Astrocyte (in vitro differentiated cells and primary cell): ENCODE measurements around the gene TRHDE. TPM values are rescaled to one million over a fixed set of nuclear protein-coding genes. Genes with fewer than 3 reads are reported as not detected.
A peak's percentile ranks its signal among the peaks of the same experiment; 100 is the strongest.

Experiments used
- DNase-seq: peaks from one replicate; pipeline ENCODE4 v3.0.0-alpha.2; 2010; ENCODE audit warnings: low read depth
- FAIRE-seq: peaks from 2 replicates; lab custom pipeline; 2011; peaks lifted over from hg19 to GRCh38; lab: Jason Lieb, UNC
- H2AFZ ChIP-seq: 2 replicates; pipeline ENCODE4 v1.6.0; 2012; ENCODE audit warnings: low read depth, low read length, inconsistent platforms
- H3K27ac ChIP-seq: 2 replicates; pipeline ENCODE4 v1.5.1; 2011; ENCODE audit warnings: low read depth, low read length, inconsistent platforms
- H3K27me3 ChIP-seq: 2 replicates; pipeline ENCODE4 v1.6.0; 2011; ENCODE audit warnings: low read length, inconsistent platforms; ENCODE audit not compliant: insufficient read depth
- H3K36me3 ChIP-seq: 2 replicates; pipeline ENCODE4 v1.5.1; 2011; ENCODE audit warnings: low read length, inconsistent platforms; ENCODE audit not compliant: insufficient read depth
- H3K4me1 ChIP-seq: 2 replicates; pipeline ENCODE4 v1.5.1; 2011; ENCODE audit warnings: low read length, inconsistent platforms; ENCODE audit not compliant: insufficient read depth
- H3K4me2 ChIP-seq: 2 replicates; pipeline ENCODE4 v1.6.0; 2012; ENCODE audit warnings: low read length, inconsistent platforms
- H3K4me3 ChIP-seq: 2 replicates; pipeline ENCODE4 v1.5.1; 2011; ENCODE audit warnings: low read depth, mild to moderate bottlenecking, low read length, inconsistent platforms; ENCODE audit not compliant: insufficient read depth
- H3K79me2 ChIP-seq: 2 replicates; pipeline ENCODE4 v1.6.0; 2012; ENCODE audit warnings: mild to moderate bottlenecking, low read length, inconsistent platforms; ENCODE audit not compliant: insufficient read depth
- H3K9ac ChIP-seq: 2 replicates; pipeline ENCODE4 v1.6.0; 2012; ENCODE audit warnings: mild to moderate bottlenecking, low read length, inconsistent platforms
- H3K9me3 ChIP-seq: 2 replicates; pipeline ENCODE4 v1.5.1; 2012; ENCODE audit warnings: low read depth, mild to moderate bottlenecking, low read length, inconsistent platforms; ENCODE audit not compliant: insufficient read depth
- H4K20me1 ChIP-seq: 2 replicates; pipeline ENCODE4 v1.6.0; 2012; ENCODE audit warnings: low read length, inconsistent platforms; ENCODE audit not compliant: insufficient read depth
- H3K27ac Mint-ChIP-seq: one replicate; pipeline ENCODE4 v1.8.0; 2021; ENCODE audit warnings: mild to moderate bottlenecking, mixed read lengths; ENCODE audit not compliant: unreplicated experiment
- H3K27me3 Mint-ChIP-seq: one replicate; pipeline ENCODE4 v1.8.0; 2021; ENCODE audit warnings: low read depth, mixed read lengths; ENCODE audit not compliant: unreplicated experiment
- H3K36me3 Mint-ChIP-seq: one replicate; pipeline ENCODE4 v1.8.0; 2021; ENCODE audit warnings: low read depth, mixed read lengths; ENCODE audit not compliant: unreplicated experiment
- H3K4me1 Mint-ChIP-seq: one replicate; pipeline ENCODE4 v1.8.0; 2021; ENCODE audit warnings: low read depth, mixed read lengths; ENCODE audit not compliant: unreplicated experiment
- H3K4me3 Mint-ChIP-seq: one replicate; pipeline ENCODE4 v1.8.0; 2021; ENCODE audit warnings: mild to moderate bottlenecking, moderate library complexity, mixed read lengths; ENCODE audit not compliant: unreplicated experiment
- H3K9me3 Mint-ChIP-seq: one replicate; pipeline ENCODE4 v1.8.0; 2021; ENCODE audit warnings: mild to moderate bottlenecking, mixed read lengths; ENCODE audit not compliant: unreplicated experiment
- EZH2 ChIP-seq: IDR thresholded peaks from 2 replicates; pipeline ENCODE4 v1.6.1; 2012; ENCODE audit warnings: mild to moderate bottlenecking, low read length, inconsistent platforms; ENCODE audit not compliant: insufficient read depth
- total RNA-seq: library from RNA; stranded (reverse); gene quantifications from 2 replicates; pipeline ENCODE4 v1.2.1, GENCODE V29; 2021
- TF ChIP-seq, protein P1 (sequence below): IDR thresholded peaks from 2 replicates; pipeline ENCODE4 v1.5.1; 2011; ENCODE audit warnings: low read depth, mild to moderate bottlenecking, inconsistent platforms, low read length, moderate library complexity; ENCODE audit not compliant: insufficient read depth

Gene TRHDE
- total RNA-seq, 1 donor from 2014 or later = 1.4 TPM

GRCh38 chr12:72359416-72359815 lies 87.2 kb downstream of the TRHDE start:
- FAIRE-seq = no peak
- Mint-ChIP-seq H3K4me1 (no peaks in the 10 kb centered on the region), H3K4me3 (no peak overlapping the region), H3K27ac (no peak overlapping the region), H3K36me3 (no peaks in the 10 kb centered on the region), H3K9me3 (no peaks in the 10 kb centered on the region), H3K27me3 (no peaks in the 10 kb centered on the region)
- H3K27me3 ChIP-seq = no peaks in the 10 kb centered on the region
- no peaks in the 10 kb centered on the region for H3K4me1 ChIP-seq
- H3K9ac ChIP-seq = no peak overlapping the region
- H2AFZ ChIP-seq = no peak overlapping the region
- H3K27ac ChIP-seq = no peak overlapping the region
- H3K4me2 ChIP-seq = no peak overlapping the region
- no peak overlapping the region for H3K4me3 ChIP-seq
- no peaks in the 10 kb centered on the region for H3K36me3 ChIP-seq
- no peaks in the 10 kb centered on the region for H4K20me1 ChIP-seq
- H3K79me2 ChIP-seq = no peaks in the 10 kb centered on the region
- H3K9me3 ChIP-seq = no peaks in the 10 kb centered on the region
- TF ChIP-seq EZH2 = no peak
- TF ChIP-seq, protein P1, sequence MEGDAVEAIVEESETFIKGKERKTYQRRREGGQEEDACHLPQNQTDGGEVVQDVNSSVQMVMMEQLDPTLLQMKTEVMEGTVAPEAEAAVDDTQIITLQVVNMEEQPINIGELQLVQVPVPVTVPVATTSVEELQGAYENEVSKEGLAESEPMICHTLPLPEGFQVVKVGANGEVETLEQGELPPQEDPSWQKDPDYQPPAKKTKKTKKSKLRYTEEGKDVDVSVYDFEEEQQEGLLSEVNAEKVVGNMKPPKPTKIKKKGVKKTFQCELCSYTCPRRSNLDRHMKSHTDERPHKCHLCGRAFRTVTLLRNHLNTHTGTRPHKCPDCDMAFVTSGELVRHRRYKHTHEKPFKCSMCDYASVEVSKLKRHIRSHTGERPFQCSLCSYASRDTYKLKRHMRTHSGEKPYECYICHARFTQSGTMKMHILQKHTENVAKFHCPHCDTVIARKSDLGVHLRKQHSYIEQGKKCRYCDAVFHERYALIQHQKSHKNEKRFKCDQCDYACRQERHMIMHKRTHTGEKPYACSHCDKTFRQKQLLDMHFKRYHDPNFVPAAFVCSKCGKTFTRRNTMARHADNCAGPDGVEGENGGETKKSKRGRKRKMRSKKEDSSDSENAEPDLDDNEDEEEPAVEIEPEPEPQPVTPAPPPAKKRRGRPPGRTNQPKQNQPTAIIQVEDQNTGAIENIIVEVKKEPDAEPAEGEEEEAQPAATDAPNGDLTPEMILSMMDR = no peak
- no peak for DNase-seq

DNA sequence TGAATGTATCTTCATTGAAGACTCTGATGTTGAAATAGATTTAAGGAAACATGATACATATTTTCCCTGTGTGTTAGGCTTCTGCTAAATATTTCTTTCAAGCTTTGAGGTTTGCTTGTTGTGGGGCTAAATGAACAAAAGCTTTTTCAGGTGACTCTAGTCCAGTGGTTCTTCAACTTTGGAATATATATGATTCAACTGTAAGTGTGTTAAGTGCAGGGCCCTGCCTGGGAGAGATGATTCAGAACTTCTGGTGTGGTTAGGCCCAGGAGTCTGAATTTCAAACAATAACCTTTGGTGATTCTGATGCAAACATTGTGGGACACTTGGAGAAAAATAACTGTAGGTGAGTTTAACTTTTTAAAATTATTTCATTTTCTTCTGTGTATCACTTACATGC lies 93.0 kb downstream of the TRHDE start:
- TF ChIP-seq, protein P1 = no peak
- TF ChIP-seq EZH2 = no peak
- no peaks in the 10 kb centered on the region for H3K36me3 ChIP-seq
- H3K9ac ChIP-seq = no peak overlapping the region
- FAIRE-seq = no peak
- no peak overlapping the region for H3K4me3 ChIP-seq
- no peak overlapping the region for H2AFZ ChIP-seq
- H3K4me1 ChIP-seq = no peaks in the 10 kb centered on the region
- H3K27ac ChIP-seq = no peak overlapping the region
- no peaks in the 10 kb centered on the region for H3K4me1 Mint-ChIP-seq
- no peak overlapping the region for H3K4me2 ChIP-seq
- H3K79me2 ChIP-seq = no peaks in the 10 kb centered on the region
- no peak overlapping the region for H3K27ac Mint-ChIP-seq
- H3K9me3 ChIP-seq = no peaks in the 10 kb centered on the region
- DNase-seq = peak; percentile 47
- H3K4me3 Mint-ChIP-seq = no peak overlapping the region
- no peaks in the 10 kb centered on the region for H3K27me3 ChIP-seq
- no peaks in the 10 kb centered on the region for H3K36me3 Mint-ChIP-seq
- no peaks in the 10 kb centered on the region for H4K20me1 ChIP-seq
- H3K27me3 Mint-ChIP-seq = no peaks in the 10 kb centered on the region
- no peaks in the 10 kb centered on the region for H3K9me3 Mint-ChIP-seq

GRCh38 chr12:72366255-72366654 lies 94.1 kb downstream of the TRHDE start:
- TF ChIP-seq EZH2 = no peak
- TF ChIP-seq, protein P1 = no peak
- FAIRE-seq = no peak
- Mint-ChIP-seq H3K27ac (no peak overlapping the region), H3K27me3 (no peaks in the 10 kb centered on the region), H3K36me3 (no peaks in the 10 kb centered on the region), H3K9me3 (no peaks in the 10 kb centered on the region), H3K4me1 (no peaks in the 10 kb centered on the region), H3K4me3 (no peak overlapping the region)
- H3K36me3 ChIP-seq = no peaks in the 10 kb centered on the region
- H3K4me3 ChIP-seq = no peak overlapping the region
- H3K27ac ChIP-seq = no peak overlapping the region
- H2AFZ ChIP-seq = no peak overlapping the region
- no peaks in the 10 kb centered on the region for H3K4me1 ChIP-seq
- no peaks in the 10 kb centered on the region for H4K20me1 ChIP-seq
- H3K79me2 ChIP-seq = no peaks in the 10 kb centered on the region
- no peak overlapping the region for H3K9ac ChIP-seq
- no peak for DNase-seq
- no peaks in the 10 kb centered on the region for H3K9me3 ChIP-seq
- no peaks in the 10 kb centered on the region for H3K27me3 ChIP-seq
- no peak overlapping the region for H3K4me2 ChIP-seq
